GM10266 (cell line): ENCODE results near the gene UMODL1.

ENCODE experiments used
- DNase-seq: peaks from one replicate; pipeline ENCODE4 v3.0.0; 2012; ENCODE audit errors: extremely low spot score
- TF ChIP-seq, protein P1 (sequence below): IDR thresholded peaks from 2 replicates; pipeline ENCODE4 v1.5.1; 2012; ENCODE audit warnings: mild to moderate bottlenecking, low read depth; ENCODE audit not compliant: control insufficient read depth, insufficient read depth; ENCODE audit errors: missing control alignments

Gene UMODL1

DNA sequence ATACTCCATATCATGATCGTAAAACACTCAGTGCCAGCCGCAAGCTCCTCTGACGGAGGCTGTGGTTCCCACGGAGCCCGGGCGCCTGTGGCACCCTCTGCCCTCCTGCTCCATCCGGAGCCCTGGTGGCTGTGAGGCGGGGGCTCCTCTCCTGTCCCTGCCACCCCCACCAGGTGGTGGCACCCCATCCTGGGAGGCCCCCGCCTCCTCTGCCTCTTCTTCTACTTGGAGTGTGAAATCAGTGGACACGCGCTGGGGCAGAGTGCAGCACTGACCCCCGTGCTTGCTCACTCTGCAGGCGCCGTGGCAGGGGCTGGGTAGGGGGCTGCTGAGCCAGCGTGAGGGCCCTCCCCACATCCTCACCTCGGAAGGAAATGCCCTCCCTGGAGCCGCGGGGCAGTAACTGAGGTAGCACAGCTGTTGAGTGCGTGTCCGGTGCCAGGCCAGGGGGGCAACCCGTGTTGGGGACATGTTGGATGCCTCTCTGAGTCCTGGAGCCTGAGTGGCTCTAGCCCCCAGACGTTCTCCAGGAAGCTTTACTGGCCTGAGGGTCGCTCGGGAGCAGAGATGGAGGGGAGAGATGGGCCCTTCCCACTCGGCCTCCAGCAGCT, 89.1 kb downstream of the UMODL1 start:
- no peak for DNase-seq
- TF ChIP-seq, protein P1, sequence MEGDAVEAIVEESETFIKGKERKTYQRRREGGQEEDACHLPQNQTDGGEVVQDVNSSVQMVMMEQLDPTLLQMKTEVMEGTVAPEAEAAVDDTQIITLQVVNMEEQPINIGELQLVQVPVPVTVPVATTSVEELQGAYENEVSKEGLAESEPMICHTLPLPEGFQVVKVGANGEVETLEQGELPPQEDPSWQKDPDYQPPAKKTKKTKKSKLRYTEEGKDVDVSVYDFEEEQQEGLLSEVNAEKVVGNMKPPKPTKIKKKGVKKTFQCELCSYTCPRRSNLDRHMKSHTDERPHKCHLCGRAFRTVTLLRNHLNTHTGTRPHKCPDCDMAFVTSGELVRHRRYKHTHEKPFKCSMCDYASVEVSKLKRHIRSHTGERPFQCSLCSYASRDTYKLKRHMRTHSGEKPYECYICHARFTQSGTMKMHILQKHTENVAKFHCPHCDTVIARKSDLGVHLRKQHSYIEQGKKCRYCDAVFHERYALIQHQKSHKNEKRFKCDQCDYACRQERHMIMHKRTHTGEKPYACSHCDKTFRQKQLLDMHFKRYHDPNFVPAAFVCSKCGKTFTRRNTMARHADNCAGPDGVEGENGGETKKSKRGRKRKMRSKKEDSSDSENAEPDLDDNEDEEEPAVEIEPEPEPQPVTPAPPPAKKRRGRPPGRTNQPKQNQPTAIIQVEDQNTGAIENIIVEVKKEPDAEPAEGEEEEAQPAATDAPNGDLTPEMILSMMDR = no peak

DNA sequence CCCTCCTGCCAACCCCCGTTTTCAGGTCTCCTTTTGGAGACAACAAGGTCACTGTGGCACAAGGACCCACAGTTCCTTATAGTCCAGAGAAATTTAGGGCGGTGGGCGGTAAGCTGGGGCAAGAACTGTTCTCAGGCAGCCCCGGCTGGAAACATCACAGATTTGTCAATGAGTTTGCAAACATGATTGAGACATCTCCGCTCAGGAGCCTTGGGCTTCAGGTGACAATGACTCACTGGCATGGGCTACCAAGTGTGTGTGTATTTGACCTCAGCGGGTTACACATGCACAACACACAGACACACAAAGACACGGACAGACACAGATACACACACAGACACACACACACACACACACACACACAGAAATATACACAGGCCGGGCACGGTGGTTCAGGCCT, 89.6 kb downstream of the UMODL1 start:
- TF ChIP-seq, protein P1 = no peak
- DNase-seq = no peak

DNA sequence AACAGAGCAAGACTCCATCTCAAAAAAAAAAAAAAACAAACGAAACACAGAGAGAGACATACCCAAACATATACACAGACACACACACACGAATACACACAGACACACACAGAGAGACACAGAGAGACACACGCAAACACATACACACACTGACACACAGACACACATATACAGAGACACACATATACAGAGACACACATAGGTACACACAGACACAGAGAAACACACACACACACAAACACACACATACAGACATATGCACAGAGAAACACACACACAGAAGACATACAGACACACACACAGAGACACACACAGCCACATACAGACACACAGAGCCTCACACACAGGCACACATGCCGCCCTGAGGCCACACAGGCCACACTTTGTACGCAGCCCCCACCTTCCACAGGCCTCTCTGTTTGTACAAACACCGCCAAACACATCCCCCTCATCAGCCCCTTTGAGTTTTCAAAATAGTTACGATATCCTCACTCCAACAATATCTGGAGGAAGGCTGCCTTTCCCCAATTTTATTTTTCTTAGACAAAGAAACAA, 90.4 kb downstream of the UMODL1 start:
- TF ChIP-seq, protein P1 = no peak
- no peak for DNase-seq

DNA sequence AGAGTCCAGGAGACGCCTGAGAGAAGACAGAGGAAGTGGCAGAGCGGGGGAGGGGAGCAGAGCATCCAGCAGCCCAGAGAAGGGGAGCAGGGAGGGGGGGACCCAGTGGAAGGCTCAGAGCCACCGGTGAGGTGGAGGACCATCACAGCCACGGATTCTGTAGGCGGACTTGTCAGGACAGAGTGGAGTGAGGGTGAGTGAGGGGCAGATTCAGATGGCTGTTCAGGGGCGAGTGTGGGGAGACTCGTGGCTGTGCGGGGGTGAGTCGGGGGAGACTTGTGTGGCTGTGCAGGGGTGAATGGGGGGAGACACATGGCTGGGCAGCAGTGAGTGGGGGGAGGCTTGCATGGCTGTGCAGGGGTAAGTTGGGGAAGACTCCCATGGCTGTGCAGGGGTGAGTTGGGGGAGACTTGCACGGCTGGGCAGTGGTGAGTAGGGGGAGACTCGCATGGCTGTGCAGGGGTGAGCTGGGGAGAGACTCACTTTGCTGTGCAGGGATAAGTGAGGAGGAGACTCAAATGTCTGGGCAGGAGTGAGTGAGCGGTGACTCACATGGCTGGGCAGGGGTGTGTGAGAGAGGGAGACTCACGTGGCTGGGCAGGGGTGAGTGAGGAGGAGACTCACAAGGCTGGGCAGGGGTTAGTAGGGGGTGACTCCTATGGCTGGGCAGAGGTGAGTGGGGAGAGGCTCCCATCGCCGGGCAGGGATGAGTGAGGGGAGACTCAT, 91.0 kb downstream of the UMODL1 start:
- DNase-seq = no peak
- TF ChIP-seq, protein P1 = no peak

DNA sequence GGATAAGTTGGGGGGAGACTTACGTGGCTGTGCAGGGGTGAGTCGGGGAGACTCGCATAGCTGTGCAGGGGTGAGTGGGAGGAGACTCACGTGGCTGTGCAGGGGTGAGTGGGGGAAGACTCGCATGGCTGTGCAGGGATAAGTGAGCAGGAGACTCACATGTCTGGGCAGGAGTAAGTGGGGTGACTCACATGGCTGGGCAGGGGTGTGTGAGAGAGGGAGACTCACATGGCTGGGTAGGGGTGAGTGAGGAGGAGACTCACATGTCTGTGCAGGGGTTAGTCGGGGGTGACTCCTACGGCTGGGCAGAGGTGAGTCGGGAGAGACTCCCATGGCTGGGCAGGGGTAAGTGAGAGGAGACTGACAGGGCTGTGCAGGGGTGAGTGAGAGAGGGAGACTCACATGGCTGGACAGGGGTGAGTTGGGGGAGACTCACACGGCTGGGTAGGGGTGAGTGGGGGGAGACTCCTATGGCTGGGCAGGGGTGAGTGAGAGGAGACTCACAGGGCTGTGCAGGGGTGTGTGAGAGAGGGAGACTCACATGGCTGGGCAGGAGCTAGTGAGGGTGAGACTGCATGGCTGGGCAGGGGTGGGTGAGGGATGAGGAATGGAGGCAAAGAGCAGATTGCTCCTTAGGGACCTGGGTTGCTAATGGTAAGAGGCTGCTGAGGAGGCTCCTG, 91.9 kb downstream of the UMODL1 start:
- TF ChIP-seq, protein P1 = no peak
- DNase-seq = no peak

DNA sequence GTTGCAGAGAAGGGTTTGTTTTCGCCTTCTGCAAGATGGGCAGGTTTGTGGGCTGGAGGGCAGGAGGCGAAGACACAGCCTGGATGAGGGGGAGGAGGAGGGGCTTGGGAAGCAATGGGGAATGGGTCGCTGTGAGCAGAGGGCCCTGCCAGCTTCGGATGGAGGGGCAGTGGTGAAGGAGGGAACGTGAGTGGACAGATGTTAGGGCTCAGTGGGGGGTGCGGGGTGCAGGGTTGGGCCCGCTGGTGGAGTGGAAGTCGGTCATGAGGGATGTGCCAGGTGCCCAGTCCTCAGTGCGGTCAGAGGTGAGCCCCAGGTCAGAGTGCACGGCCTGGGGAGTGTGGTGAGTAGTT, 92.4 kb downstream of the UMODL1 start:
- TF ChIP-seq, protein P1 = no peak
- DNase-seq = no peak
